Spinal cord (tissue), 10 donors: ENCODE measurements around the gene NTRK2. TPM values are rescaled to one million over a fixed set of nuclear protein-coding genes. Genes with fewer than 3 reads are reported as not detected.
A peak's percentile ranks its signal among the peaks of the same experiment; 100 is the strongest.

ENCODE experiments used
- DNase-seq, 6 donors: peaks; one replicate each; pipeline versions ENCODE4 v3.0.0 to v3.0.0-alpha.2; 2013 to 2015; ENCODE audit warnings: low spot score in 6 of 6, low read depth in 4 of 6
- H3K27ac ChIP-seq: one replicate; pipeline ENCODE4 v1.5.1; 2013; ENCODE audit warnings: low read depth, low read length, control low read depth
- H3K27me3 ChIP-seq: one replicate; pipeline ENCODE4 v1.6.1; 2013; ENCODE audit warnings: low read length; ENCODE audit not compliant: control insufficient read depth, insufficient read depth
- H3K36me3 ChIP-seq: one replicate; pipeline ENCODE4 v1.6.1; 2013; ENCODE audit warnings: low read length; ENCODE audit not compliant: control insufficient read depth, insufficient read depth
- H3K4me1 ChIP-seq: one replicate; pipeline ENCODE4 v1.6.1; 2013; ENCODE audit warnings: low read length; ENCODE audit not compliant: control insufficient read depth, insufficient read depth
- H3K4me3 ChIP-seq: one replicate; pipeline ENCODE4 v1.5.1; 2013; ENCODE audit warnings: low read depth, low read length, control low read depth
- H3K9me3 ChIP-seq: one replicate; pipeline ENCODE4 v1.6.1; 2013; ENCODE audit warnings: low read length; ENCODE audit not compliant: control insufficient read depth, insufficient read depth
- WGBS: methylation state at CpG from one replicate; pipeline ENCODE4 v1.1.5; 2013; ENCODE audit warnings: missing lambda C conversion rate; ENCODE audit not compliant: insufficient coverage; 5-methylcytosine and 5-hydroxymethylcytosine counted together
- polyA plus RNA-seq, 2 donors: library from polyadenylated mRNA; unstranded; fragments of 120-200 nt; gene quantifications; one replicate each; pipeline ENCODE4 v1.2.1, GENCODE V29; 2013; ENCODE audit not compliant: insufficient read length in 2 of 2
- total RNA-seq, 2 donors: library from RNA; depleted of rRNA in 1 of 2; stranded (reverse); fragments of 120-200 nt in 1 of 2; fragments of >200 nt in 1 of 2; gene quantifications; one replicate each; pipeline versions ENCODE4 v1.2.3 to v1.2.4, GENCODE V29; 2013 to 2014
- donor health status: healthy.

Gene NTRK2
- total and polyA plus RNA-seq, 4 donors = 119 to 185 (median 146) TPM

- no peaks in the 10 kb centered on the region for H3K9me3 ChIP-seq
- H3K4me3 ChIP-seq = no peak overlapping the region
- H3K27me3 ChIP-seq = no peaks in the 10 kb centered on the region
- 80% methylated on average over 1 of the region's 5 CpGs for WGBS
- DNase-seq = no peak
- H3K36me3 ChIP-seq = no peaks in the 10 kb centered on the region
- peaks cover 9% of the 10 kb centered on the region for H3K4me1 ChIP-seq
- H3K27ac ChIP-seq = no peak overlapping the region
Measured at GRCh38 chr9:84804951-84805694, 135.6 kb downstream of the NTRK2 start.

- no peak overlapping the region for H3K27ac ChIP-seq
Measured at GRCh38 chr9:84807431-84807830, 137.9 kb downstream of the NTRK2 start.

GRCh38 chr9:84807870-84808390, 138.4 kb downstream of the NTRK2 start:
- peak in 3 of 6 donors; percentile 22 to 76 (median 55) for DNase-seq
- H3K27ac ChIP-seq = no peak overlapping the region
- no peak overlapping the region for H3K4me3 ChIP-seq
- no peaks in the 10 kb centered on the region for H3K27me3 ChIP-seq
- H3K4me1 ChIP-seq = peaks cover 4% of the 10 kb centered on the region
- 55% methylated on average over 4 of the region's 4 CpGs for WGBS
- H3K9me3 ChIP-seq = no peaks in the 10 kb centered on the region
- no peaks in the 10 kb centered on the region for H3K36me3 ChIP-seq

More at GRCh38 chr9:84807431-84807830, 137.9 kb downstream of the NTRK2 start:
- peaks cover 4% of the 10 kb centered on the region for H3K4me1 ChIP-seq
- H3K36me3 ChIP-seq = no peaks in the 10 kb centered on the region
- peak in 1 of 6 donors; percentile 80 for DNase-seq
- no peak overlapping the region for H3K4me3 ChIP-seq
- no peaks in the 10 kb centered on the region for H3K9me3 ChIP-seq
- no peaks in the 10 kb centered on the region for H3K27me3 ChIP-seq
- 100% methylated on average over 1 of the region's 5 CpGs for WGBS

- H3K27ac ChIP-seq = no peak overlapping the region
Measured at GRCh38 chr9:84808416-84808815, 138.9 kb downstream of the NTRK2 start.

GRCh38 chr9:84811072-84811750, 141.7 kb downstream of the NTRK2 start:
- peak in 1 of 6 donors; percentile 46 for DNase-seq
- no peaks in the 10 kb centered on the region for H3K36me3 ChIP-seq
- no peaks in the 10 kb centered on the region for H3K27me3 ChIP-seq
- H3K9me3 ChIP-seq = no peaks in the 10 kb centered on the region
- H3K4me3 ChIP-seq = no peak overlapping the region
- H3K27ac ChIP-seq = no peak overlapping the region
- 83% methylated on average over 1 of the region's 4 CpGs for WGBS
- no peaks in the 10 kb centered on the region for H3K4me1 ChIP-seq

More at GRCh38 chr9:84808416-84808815, 138.9 kb downstream of the NTRK2 start:
- peak in 1 of 6 donors; percentile 49 for DNase-seq
- H3K27me3 ChIP-seq = no peaks in the 10 kb centered on the region
- H3K4me1 ChIP-seq = peaks cover under 1% of the 10 kb centered on the region
- H3K9me3 ChIP-seq = no peaks in the 10 kb centered on the region
- no peaks in the 10 kb centered on the region for H3K36me3 ChIP-seq
- H3K4me3 ChIP-seq = no peak overlapping the region

- DNase-seq = no peak
- Histone ChIP-seq H3K27me3 (no peaks in the 10 kb centered on the region), H3K9me3 (no peaks in the 10 kb centered on the region), H3K4me1 (no peaks in the 10 kb centered on the region), H3K4me3 (no peak overlapping the region), H3K36me3 (no peaks in the 10 kb centered on the region), H3K27ac (no peak overlapping the region)
- no CpG with 5 or more reads among the region's 1 CpG for WGBS
Measured at GRCh38 chr9:84811751-84812074, 142.2 kb downstream of the NTRK2 start.

GRCh38 chr9:84812355-84812754, 142.8 kb downstream of the NTRK2 start:
- Histone ChIP-seq H3K27me3 (no peaks in the 10 kb centered on the region), H3K27ac (no peak overlapping the region), H3K36me3 (no peaks in the 10 kb centered on the region), H3K4me3 (no peak overlapping the region), H3K9me3 (no peaks in the 10 kb centered on the region), H3K4me1 (no peaks in the 10 kb centered on the region)
- no peak for DNase-seq
- WGBS = 67% methylated on average over 5 of the region's 5 CpGs

- H3K36me3 ChIP-seq = no peaks in the 10 kb centered on the region
- H3K4me1 ChIP-seq = no peaks in the 10 kb centered on the region
- H3K4me3 ChIP-seq = no peak overlapping the region
- DNase-seq = no peak
- no peak overlapping the region for H3K27ac ChIP-seq
- no peaks in the 10 kb centered on the region for H3K9me3 ChIP-seq
- no peaks in the 10 kb centered on the region for H3K27me3 ChIP-seq
- 42% methylated on average over 2 of the region's 3 CpGs for WGBS
Measured at GRCh38 chr9:84812847-84813246, 143.3 kb downstream of the NTRK2 start.

- no peaks in the 10 kb centered on the region for H3K27me3 ChIP-seq
- H3K9me3 ChIP-seq = no peaks in the 10 kb centered on the region
- DNase-seq = no peak
- WGBS = no CpG with 5 or more reads among the region's 1 CpG
- peaks cover 3% of the 10 kb centered on the region for H3K4me1 ChIP-seq
- H3K27ac ChIP-seq = no peak overlapping the region
- no peaks in the 10 kb centered on the region for H3K36me3 ChIP-seq
- H3K4me3 ChIP-seq = no peak overlapping the region
Measured at GRCh38 chr9:84815554-84815953, 146.0 kb downstream of the NTRK2 start.

GRCh38 chr9:84817038-84817437, 147.5 kb downstream of the NTRK2 start:
- no peak for DNase-seq
- Histone ChIP-seq H3K4me3 (no peak overlapping the region), H3K27ac (no peak overlapping the region), H3K4me1 (peaks cover 3% of the 10 kb centered on the region), H3K36me3 (no peaks in the 10 kb centered on the region), H3K27me3 (no peaks in the 10 kb centered on the region), H3K9me3 (no peaks in the 10 kb centered on the region)
- 100% methylated on average over 1 of the region's 6 CpGs for WGBS
